SH-SY5Y (cell line): ENCODE measurements around the gene IL17RC.

ENCODE experiments used
- GATA2 ChIP-seq: IDR thresholded peaks from 2 replicates; pipeline ENCODE4 v1.6.1; 2011; ENCODE audit warnings: mild to moderate bottlenecking, low read depth, low read length
- GATA3 ChIP-seq: IDR thresholded peaks from 2 replicates; pipeline ENCODE4 v1.6.1; 2011; ENCODE audit warnings: low read depth, mild to moderate bottlenecking, low read length, moderate library complexity

Gene IL17RC

DNA sequence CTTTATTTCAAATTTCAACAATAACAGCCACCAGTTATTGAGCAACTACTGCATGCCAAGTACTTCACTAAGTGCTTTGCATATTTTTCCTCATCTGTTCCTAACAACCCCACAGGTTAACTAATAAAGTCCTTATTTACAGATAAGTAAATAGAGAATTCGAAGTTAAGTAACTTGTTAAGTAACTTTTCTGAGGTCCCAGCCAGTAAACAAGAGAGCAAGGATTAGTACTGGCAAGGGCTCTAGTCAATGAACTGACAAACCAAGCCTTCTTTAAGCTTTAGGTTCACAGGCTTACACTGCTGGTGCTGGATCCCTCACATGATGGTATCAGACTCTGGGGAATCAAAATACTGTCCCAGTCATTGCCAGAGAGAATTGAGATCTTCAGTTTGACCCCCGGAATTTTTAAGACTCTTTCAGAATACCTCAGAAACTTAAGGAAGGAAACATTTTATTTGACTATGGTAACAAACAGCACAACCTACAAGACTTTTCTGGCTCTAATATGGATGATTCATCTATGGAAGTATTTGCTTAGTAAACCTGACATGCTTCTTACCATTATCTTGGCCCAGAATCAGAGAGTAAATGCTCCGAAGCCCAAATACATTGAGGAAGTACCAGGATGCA, 53.2 kb downstream of the IL17RC start:
- no peak for TF ChIP-seq GATA3
- TF ChIP-seq GATA2, result no peak

DNA sequence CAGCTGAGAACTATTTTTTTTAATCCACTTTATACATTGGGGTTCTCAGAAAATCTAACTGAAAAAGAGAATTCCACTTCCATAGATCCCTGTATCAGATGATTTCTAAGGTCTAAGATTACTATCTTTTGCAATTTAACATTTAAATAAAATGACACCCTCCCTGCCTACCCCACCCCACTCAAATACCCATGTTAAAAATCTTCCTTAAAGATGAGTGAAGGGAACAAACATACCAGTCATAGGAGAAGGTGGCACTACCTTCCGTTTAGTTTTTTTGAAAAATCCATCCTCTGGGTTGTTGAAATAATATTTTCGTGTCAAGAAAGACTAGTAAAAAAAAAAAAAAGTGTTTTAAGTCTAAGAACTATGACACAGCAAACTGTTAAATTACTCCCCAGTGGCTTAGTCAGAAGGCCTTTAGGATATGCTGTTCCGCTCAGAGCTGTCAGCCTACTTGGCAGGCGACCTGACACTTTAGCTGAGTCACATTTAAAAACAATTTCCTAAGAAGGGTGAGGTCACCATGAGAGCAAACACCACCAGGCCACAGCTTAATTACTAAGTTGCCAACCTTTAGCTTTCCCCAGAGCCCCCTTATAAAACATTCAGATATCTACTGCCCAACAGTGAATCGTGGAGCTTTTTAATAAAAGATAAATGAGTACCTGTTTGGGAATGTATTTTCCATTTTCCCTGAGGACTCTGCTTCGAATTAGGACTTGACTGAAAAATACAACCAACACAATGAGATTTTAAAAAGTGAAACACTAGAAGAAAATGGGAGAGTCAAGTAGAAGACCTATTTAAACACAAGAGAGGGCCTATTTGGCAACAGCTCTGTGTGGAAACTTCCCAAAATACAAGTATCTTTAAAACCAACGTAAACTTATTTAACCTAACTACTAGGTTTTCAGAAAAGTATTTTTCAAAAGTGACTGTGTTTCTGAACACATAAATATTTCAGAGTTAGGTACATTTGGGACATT, 60.1 kb downstream of the IL17RC start:
- no peak for TF ChIP-seq GATA2
- no peak for TF ChIP-seq GATA3

DNA sequence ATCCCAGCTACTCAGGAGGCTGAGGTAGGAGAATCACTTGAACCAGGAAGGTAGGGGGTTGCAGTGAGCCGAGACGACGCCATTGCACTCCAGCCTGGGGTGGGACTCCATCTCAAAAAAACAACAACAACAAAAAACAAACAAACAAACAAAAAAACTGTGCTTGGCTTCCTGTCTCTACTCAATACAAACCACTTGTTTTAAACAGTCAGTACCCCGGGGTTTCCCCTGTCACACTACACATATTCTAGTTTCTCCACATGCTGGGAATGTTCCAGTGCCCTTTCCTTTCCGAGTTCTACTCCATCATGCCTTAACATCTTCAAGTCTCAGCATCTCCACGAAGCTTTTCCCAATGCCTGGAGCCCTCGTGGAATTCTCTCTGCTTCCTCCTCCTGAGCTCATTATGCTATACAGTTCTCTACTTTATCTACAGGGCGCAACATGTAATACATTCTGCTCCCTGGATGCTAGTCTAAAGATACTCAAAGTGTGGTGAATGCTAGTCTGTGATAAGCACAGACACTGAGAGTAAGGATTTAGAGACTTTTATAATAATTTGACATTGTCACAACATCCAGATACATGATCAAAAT, 61.9 kb downstream of the IL17RC start:
- TF ChIP-seq GATA2 (no peak), GATA3 (no peak)

DNA sequence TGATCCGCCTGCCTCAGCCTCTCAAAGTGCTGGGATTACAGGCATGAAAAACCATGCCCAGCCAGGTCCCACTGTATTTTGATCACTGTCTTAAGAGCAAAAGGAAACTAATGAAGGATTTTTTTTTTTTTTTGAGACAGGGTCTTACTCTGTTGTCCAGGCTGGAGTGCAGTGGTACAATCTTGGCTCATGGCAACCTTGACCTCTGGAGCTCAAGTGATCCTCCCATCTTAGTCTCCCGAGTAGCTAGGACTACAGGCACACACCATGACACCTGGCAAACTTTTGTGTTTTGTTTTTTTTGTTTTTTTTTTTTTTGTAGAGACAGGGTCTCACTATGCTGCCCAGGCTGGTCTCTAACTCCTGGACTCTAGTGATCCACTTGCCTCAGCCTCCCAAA, 63.4 kb downstream of the IL17RC start:
- TF ChIP-seq GATA2 (no peak), GATA3 (no peak)
